Nephron progenitor cell (in vitro differentiated cells): Measurements from ENCODE around the gene LTO1.

ENCODE experiments used
- DNase-seq: peaks from one replicate; pipeline ENCODE4 v3.0.0; 2021
- H3K27ac Mint-ChIP-seq: 2 replicates; pipeline ENCODE4 v1.8.0; 2021; ENCODE audit warnings: mild to moderate bottlenecking, moderate library complexity, mixed read lengths
- H3K27me3 Mint-ChIP-seq: 2 replicates; pipeline ENCODE4 v1.8.0; 2021; ENCODE audit warnings: mild to moderate bottlenecking, low read depth, mixed read lengths; ENCODE audit not compliant: poor library complexity
- H3K36me3 Mint-ChIP-seq: 2 replicates; pipeline ENCODE4 v1.8.0; 2021; ENCODE audit warnings: low read depth, mixed read lengths
- H3K4me1 Mint-ChIP-seq: 2 replicates; pipeline ENCODE4 v1.8.0; 2021; ENCODE audit warnings: mixed read lengths
- H3K4me3 Mint-ChIP-seq: 2 replicates; pipeline ENCODE4 v1.8.0; 2021; ENCODE audit warnings: mild to moderate bottlenecking, moderate library complexity, mixed read lengths
- H3K9me3 Mint-ChIP-seq: 2 replicates; pipeline ENCODE4 v1.8.0; 2021; ENCODE audit warnings: mild to moderate bottlenecking, moderate library complexity, mixed read lengths
- TF ChIP-seq, protein P1 (sequence below): fragments of 200-600 bp; sonication (generic); IDR thresholded peaks from 2 replicates; pipeline ENCODE4 v1.5.0; 2021; ENCODE audit warnings: antibody characterized with exemption

The LTO1 gene

DNA sequence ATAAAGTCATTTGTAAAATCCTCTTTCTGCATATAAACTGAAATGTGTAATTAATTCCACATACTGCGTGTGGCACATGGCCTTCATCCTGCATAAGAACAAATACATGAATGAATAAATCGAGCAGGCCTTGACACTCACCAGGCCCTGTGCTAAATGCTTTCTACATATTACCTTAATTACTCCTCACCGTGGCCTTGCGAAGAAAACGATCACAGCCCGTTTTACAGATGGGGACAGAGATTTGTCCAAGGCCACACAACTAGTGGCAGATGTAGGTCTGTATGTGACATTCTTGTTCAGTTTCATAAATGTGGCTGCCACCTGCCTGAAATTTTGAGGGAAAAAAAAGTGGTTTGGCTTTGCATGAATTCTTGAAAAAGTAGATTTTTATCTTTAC lies 40.0 kb downstream of the LTO1 start:
- H3K4me1 Mint-ChIP-seq = peaks cover 43% of the 10 kb centered on the region
- DNase-seq = no peak
- H3K9me3 Mint-ChIP-seq = peaks cover 7% of the 10 kb centered on the region
- H3K4me3 Mint-ChIP-seq = no peak overlapping the region
- H3K27me3 Mint-ChIP-seq = peaks cover 8% of the 10 kb centered on the region
- H3K27ac Mint-ChIP-seq = no peak overlapping the region
- TF ChIP-seq, protein P1, sequence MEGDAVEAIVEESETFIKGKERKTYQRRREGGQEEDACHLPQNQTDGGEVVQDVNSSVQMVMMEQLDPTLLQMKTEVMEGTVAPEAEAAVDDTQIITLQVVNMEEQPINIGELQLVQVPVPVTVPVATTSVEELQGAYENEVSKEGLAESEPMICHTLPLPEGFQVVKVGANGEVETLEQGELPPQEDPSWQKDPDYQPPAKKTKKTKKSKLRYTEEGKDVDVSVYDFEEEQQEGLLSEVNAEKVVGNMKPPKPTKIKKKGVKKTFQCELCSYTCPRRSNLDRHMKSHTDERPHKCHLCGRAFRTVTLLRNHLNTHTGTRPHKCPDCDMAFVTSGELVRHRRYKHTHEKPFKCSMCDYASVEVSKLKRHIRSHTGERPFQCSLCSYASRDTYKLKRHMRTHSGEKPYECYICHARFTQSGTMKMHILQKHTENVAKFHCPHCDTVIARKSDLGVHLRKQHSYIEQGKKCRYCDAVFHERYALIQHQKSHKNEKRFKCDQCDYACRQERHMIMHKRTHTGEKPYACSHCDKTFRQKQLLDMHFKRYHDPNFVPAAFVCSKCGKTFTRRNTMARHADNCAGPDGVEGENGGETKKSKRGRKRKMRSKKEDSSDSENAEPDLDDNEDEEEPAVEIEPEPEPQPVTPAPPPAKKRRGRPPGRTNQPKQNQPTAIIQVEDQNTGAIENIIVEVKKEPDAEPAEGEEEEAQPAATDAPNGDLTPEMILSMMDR = no peak
- H3K36me3 Mint-ChIP-seq = no peaks in the 10 kb centered on the region

DNA sequence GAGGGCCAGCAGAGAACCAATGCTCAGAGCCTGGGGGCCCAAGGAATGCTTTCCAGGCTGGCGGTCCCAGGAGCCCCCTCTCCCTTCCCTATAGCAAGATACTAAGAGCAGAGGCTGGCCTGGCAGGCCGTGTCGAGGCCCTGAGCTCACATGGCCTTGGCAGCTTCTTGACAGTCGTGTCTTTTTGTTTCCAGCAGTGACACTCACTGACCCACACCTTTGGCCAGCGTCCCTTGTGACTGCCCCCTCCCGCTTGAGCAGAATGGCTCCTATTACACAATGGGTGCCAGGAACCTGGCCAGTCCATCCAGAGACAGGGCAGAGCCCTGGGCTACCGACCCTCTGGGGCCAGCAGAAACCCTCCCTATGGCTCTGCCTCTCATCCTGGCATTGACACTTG lies 40.6 kb downstream of the LTO1 start:
- H3K27me3 Mint-ChIP-seq = peaks cover 7% of the 10 kb centered on the region
- no peak overlapping the region for H3K27ac Mint-ChIP-seq
- peaks cover 37% of the 10 kb centered on the region for H3K4me1 Mint-ChIP-seq
- H3K36me3 Mint-ChIP-seq = peaks cover 4% of the 10 kb centered on the region
- TF ChIP-seq, protein P1 = no peak
- no peak for DNase-seq
- peaks cover 13% of the 10 kb centered on the region for H3K9me3 Mint-ChIP-seq
- H3K4me3 Mint-ChIP-seq = no peak overlapping the region

DNA sequence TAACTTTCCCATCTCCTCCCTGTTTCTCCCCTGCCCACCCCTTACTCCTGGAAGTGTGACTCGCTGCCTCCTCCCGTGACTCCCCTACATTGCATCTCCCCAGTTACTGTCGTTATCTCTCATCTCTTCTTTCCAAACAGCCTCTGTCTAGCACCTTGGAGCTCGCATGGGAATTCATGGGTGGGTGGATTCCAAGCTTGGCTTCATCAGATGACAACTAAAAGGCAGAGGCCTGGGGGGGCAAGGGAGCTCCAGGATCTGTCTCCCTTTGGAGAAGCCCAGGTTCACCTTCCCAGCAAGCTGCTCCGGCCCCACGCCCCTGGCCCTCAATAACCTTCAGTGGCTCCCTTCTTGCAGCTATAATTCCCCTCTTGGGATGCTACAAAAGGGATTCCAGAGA lies 41.1 kb downstream of the LTO1 start:
- H3K9me3 Mint-ChIP-seq = peaks cover 18% of the 10 kb centered on the region
- H3K27me3 Mint-ChIP-seq = peaks cover 7% of the 10 kb centered on the region
- no peak overlapping the region for H3K4me3 Mint-ChIP-seq
- TF ChIP-seq, protein P1 = no peak
- peaks cover 36% of the 10 kb centered on the region for H3K4me1 Mint-ChIP-seq
- no peak overlapping the region for H3K27ac Mint-ChIP-seq
- peaks cover 10% of the 10 kb centered on the region for H3K36me3 Mint-ChIP-seq
- DNase-seq = no peak

DNA sequence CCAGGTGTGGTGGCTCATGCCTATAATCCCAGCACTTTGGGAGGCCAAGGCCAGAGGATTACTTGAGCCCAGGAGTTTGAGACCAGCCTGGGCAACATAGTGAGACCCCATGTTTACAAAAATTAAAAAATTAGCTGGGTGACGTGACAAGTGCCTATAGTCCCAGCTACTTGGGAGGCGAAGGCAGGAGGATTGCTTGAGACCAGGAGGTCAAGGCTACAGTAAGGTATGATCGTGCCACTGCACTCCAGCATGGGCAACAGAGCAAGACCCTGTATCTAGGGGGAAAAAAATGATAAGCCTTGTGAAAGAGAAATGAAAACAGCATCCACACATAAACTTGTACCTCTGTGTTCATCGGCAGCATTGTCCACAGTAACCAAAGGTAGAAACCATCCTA lies 42.3 kb downstream of the LTO1 start:
- no peak overlapping the region for H3K4me3 Mint-ChIP-seq
- no peak overlapping the region for H3K27ac Mint-ChIP-seq
- DNase-seq = no peak
- peaks cover 7% of the 10 kb centered on the region for H3K27me3 Mint-ChIP-seq
- H3K36me3 Mint-ChIP-seq = peaks cover 12% of the 10 kb centered on the region
- H3K9me3 Mint-ChIP-seq = peaks cover 24% of the 10 kb centered on the region
- H3K4me1 Mint-ChIP-seq = peaks cover 31% of the 10 kb centered on the region
- TF ChIP-seq, protein P1 = no peak

DNA sequence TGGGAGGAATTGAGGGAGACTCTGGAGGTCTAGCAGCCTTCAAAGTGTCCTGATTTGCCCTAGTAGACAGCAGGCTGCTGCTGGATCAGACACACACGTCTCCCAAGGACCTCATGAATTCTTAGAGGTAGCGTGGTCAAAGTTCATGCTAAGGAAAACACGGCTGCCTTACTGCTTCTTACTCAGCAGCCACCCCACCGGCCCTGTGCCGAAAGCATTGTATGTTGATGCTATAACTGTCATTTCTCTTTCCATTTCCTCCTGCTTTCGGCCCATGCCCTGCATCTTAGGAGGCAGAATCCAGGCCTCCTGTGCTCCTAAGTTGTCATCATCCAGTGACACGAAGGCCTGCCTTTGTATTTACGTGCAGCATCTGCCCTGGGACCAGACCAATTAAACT lies 44.7 kb downstream of the LTO1 start:
- peaks cover 28% of the 10 kb centered on the region for H3K9me3 Mint-ChIP-seq
- TF ChIP-seq, protein P1 = no peak
- H3K36me3 Mint-ChIP-seq = peaks cover 12% of the 10 kb centered on the region
- H3K27ac Mint-ChIP-seq = no peak overlapping the region
- no peak for DNase-seq
- H3K4me3 Mint-ChIP-seq = no peak overlapping the region
- H3K4me1 Mint-ChIP-seq = peaks cover 18% of the 10 kb centered on the region
- H3K27me3 Mint-ChIP-seq = peaks cover 10% of the 10 kb centered on the region

DNA sequence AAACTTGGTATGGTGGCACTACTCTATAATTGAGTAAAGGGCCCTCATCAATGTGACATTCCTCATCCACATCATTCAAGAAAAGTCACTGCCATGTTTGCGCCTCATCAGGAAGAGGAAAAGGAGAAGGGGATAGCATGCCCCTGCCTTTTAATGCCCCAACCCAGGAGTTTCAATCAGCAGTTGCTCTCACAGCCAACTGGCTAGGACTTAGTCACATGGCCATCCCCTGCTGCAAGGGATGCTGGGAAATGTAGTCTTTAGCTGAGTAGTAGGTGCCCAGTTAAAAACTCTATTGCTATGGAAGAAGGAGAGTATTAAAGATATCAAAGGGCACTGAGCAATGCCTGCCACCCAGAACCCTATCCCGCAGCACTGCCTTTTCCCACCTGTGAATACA lies 45.1 kb downstream of the LTO1 start:
- no peak for DNase-seq
- H3K4me3 Mint-ChIP-seq = no peak overlapping the region
- H3K27me3 Mint-ChIP-seq = peaks cover 10% of the 10 kb centered on the region
- H3K27ac Mint-ChIP-seq = no peak overlapping the region
- peaks cover 28% of the 10 kb centered on the region for H3K9me3 Mint-ChIP-seq
- TF ChIP-seq, protein P1 = no peak
- peaks cover 14% of the 10 kb centered on the region for H3K4me1 Mint-ChIP-seq
- peaks cover 12% of the 10 kb centered on the region for H3K36me3 Mint-ChIP-seq
